GM12873 (cell line): ENCODE results near the gene FIS1.

Experiments
- TF ChIP-seq, protein P1 (sequence below): IDR thresholded peaks from 2 replicates; pipeline ENCODE4 v1.5.1; 2012; ENCODE audit warnings: low read depth, mild to moderate bottlenecking, moderate library complexity, low read length, control low read depth; ENCODE audit not compliant: insufficient read depth; ENCODE audit errors: missing control alignments

Gene FIS1

DNA sequence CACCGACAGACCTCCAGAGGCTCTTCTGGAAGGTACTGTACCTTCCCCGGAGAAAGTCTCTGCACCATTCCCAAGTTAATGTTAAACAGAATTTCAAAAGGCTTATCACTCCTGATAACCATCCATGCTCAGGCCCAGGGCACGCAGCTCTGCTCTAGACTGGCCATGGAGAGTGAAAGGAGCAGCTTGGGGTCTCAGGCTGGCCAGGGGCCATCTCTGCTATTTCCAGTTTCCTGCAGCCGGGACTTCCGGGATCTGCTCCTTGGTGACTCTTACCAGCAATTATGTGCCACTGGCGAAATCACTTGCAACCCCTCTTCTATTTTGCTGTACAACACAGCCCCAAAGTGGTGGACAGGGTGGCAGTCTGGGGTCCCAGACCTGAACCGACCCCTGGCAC is 13.2 kb downstream of the FIS1 start:
- TF ChIP-seq, protein P1, sequence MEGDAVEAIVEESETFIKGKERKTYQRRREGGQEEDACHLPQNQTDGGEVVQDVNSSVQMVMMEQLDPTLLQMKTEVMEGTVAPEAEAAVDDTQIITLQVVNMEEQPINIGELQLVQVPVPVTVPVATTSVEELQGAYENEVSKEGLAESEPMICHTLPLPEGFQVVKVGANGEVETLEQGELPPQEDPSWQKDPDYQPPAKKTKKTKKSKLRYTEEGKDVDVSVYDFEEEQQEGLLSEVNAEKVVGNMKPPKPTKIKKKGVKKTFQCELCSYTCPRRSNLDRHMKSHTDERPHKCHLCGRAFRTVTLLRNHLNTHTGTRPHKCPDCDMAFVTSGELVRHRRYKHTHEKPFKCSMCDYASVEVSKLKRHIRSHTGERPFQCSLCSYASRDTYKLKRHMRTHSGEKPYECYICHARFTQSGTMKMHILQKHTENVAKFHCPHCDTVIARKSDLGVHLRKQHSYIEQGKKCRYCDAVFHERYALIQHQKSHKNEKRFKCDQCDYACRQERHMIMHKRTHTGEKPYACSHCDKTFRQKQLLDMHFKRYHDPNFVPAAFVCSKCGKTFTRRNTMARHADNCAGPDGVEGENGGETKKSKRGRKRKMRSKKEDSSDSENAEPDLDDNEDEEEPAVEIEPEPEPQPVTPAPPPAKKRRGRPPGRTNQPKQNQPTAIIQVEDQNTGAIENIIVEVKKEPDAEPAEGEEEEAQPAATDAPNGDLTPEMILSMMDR, result no peak

DNA sequence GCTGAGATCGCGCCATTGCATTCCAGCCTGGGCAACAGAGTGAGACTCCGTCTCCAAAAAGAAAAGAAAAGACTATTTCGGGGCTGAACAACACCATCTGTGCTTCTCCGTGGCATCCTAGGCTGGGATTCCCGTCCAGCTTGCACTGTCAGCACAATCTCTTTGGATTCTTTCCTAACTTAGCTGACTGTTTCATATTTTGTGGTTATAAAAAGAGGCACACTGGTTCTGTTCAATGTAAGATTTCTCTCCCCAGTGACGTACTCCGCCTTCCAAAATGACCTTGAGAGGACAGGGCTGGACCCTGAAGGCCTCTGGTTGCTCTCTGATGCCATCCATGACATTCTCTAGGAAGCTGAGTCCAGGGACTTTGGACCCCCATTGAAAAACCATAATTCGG is 18.2 kb downstream of the FIS1 start:
- TF ChIP-seq, protein P1, result no peak

DNA sequence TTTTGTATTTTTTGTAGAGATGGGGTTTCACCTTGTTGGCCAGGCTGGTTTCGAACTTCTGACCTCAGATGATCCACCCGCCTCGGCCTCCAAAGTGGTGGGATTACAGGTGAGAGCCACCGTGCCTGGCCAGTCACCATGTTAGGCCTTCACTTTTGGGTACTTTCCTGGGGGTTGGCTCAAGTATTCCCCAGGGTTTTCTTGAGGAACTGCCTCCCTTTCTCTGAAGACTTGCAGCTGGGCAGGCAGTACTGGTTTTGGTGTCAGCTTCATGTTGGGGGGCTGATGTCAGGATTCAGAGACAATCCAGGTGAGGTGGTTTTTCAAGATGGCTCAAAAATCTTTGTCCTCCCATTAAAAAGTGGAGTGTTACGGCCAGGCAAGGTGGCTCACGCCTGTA is 19.2 kb downstream of the FIS1 start:
- TF ChIP-seq, protein P1, result no peak

DNA sequence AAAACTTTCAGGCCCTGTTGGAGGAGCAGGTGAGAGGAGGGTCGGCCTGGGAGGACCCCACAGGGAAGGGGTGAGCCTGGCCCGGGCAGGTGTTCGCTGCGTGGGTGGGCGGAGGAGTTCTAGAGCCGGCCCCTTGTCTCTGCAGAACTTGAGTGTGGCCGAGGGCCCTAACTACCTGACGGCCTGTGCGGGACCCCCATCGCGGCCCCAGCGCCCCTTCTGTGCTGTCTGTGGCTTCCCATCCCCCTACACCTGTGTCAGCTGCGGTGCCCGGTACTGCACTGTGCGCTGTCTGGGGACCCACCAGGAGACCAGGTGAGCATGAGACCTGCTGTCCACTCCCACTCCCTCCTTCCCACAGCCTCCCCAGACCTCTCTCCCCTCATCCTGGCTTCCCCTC is 21.4 kb downstream of the FIS1 start:
- TF ChIP-seq, protein P1, result no peak

DNA sequence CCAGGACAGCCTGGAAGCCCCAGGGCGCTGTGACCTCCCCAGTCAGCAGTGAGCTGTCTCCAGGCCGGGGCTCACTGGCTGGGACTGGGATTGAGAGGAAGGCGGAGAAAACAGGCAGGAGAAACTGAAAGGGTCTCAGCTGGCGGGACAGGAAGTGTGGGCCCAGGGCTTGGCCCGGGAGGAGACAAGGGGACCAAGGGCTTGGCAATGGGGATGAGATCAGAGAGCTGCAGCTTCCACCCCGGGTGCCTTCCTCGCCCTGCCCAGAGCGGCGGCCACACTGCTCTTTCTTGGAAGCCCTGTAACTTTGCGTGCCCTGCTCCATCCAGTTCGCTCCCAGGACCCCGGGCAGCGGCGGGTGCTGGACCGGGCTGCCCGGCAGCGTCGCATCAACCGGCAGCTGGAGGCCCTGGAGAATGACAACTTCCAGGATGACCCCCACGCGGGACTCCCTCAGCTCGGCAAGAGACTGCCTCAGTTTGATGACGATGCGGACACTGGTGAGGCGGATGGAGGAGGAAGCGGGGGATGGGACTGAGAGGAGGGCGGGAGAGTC is 22.5 kb downstream of the FIS1 start:
- TF ChIP-seq, protein P1, result no peak

DNA sequence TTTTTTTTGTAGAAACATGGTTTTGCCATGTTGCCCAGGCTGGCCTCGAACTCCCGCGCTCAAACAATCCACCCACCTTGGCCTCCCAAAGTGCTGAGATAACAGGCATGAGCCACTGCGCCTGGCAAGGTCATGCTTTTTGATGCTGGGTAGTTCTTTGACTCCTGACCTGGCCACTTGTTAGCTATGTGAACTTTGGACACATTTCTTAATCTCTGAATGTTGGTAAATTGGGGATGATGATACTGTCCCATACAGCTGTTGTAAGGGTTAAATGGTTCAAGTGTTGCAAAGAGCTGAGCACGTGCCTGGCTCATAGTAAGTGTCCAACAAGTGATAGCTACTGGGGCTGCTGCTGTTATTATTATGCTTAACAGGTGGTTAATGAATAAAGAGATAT is 24.6 kb downstream of the FIS1 start:
- TF ChIP-seq, protein P1, result no peak

DNA sequence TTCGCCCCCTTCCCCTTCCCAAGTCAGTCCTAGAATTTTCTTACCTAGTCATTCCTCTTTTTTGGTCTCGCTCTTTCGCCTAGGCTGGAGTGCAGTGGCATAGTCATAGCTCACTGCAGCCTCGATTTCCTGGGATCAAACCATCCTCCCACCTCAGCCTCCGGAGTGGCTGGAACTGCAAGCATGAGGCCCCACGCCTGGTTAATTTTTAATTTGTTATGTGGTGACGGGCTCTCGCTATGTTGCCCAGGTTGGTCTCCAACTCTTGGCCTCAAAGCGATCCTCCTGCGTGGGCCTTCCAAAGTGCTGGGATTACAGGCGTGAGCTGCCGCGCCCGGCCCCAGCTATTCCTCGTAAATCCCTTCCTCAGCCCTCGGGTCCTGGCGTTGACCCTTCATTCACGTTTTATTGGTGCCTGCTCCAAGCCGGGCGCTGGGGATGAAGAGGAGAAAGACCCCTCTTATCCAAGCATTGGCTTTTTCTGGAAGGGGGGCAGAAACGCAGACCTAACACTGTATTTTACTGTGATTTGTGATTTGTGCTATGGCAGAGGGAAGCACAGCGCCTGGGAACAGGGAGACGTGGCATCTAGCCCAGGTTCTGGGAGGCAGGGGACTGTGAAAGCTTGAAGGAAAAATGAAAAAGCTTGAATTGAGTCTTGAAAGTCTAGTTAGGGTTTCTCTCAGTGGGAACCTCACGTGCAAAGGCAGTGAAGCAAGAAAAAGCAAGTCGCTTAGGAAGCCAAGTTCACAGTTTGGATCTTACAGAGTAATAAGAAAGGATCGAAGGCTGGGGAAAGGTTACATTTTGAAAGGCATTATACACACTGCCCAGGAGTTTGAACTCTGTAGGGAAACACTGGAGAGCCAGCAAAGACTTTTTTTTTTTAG is 26.4 kb downstream of the FIS1 start:
- TF ChIP-seq, protein P1, result no peak
